Measurements from ENCODE around the gene PLET1.
"Not testable (repeated sequence)": the region's sequence is repeated elsewhere in the genome, so short reads cannot be mapped to it uniquely, and the experiment has no call there.

PLET1 gene

GRCh38 chr11:112206071-112206470 lies 54.6 kb downstream of the PLET1 start:
- DNase-seq: no peak

GRCh38 chr11:112200252-112200651 lies 60.4 kb downstream of the PLET1 start:
- DNase-seq: no peak

GRCh38 chr11:112199101-112199500 lies 61.6 kb downstream of the PLET1 start:
- not testable (repeated sequence) for DNase-seq
